Skin epidermis (tissue), 12 donors: ENCODE results near the gene RFX5.

ENCODE experiments used
- H3K27ac ChIP-seq, 21 experiments: fragments of 200-600 bp; sonication (generic) in 11 of 21; one replicate each; pipeline ENCODE4 v1.5.0; 2020; ENCODE audit warnings: mild to moderate bottlenecking in 3 of 21, inconsistent platforms in 2 of 21, moderate library complexity in 2 of 21
- H3K4me3 ChIP-seq, 7 experiments: fragments of 200-600 bp; sonication (generic) in 2 of 7; one replicate each; pipeline ENCODE4 v1.5.0; 2020; ENCODE audit warnings: inconsistent platforms in 2 of 7, mild to moderate bottlenecking in 2 of 7, moderate library complexity in 1 of 7

Gene RFX5

DNA sequence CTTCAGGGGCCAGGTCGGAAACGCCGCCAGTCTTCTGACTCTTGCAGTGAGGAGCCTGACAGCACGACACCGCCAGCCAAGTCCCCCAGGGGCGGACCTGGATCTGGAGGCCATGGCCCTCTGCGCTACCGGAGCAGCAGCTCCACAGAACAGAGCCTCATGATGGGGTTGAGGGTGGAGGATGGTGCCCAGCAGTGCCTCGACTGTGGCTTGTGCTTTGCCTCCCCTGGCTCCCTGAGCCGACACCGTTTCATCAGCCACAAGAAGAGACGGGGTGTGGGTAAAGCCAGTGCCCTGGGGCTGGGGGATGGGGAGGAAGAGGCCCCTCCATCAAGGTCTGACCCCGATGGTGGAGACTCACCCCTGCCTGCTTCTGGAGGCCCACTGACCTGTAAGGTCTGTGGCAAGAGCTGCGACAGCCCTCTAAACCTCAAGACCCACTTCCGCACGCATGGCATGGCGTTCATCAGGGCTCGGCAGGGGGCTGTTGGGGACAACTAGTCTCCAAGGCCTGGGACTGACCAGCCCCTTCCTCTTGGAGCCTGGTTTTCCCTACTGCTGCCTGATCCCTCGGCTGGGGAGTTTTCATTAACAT, 56.2 kb downstream of the RFX5 start:
- no peak overlapping the region for H3K27ac ChIP-seq
- no peak overlapping the region for H3K4me3 ChIP-seq
